Measurements from ENCODE around the gene CAMKK2. TPM values are rescaled to one million over a fixed set of nuclear protein-coding genes. Genes with fewer than 3 reads are reported as not detected.
"Not testable (repeated sequence)": the region's sequence is repeated elsewhere in the genome, so short reads cannot be mapped to it uniquely, and the experiment has no call there.

Gene CAMKK2
- total and polyA plus RNA-seq, 4 donors = 10.5 to 26.0 (median 20.5) TPM

DNA sequence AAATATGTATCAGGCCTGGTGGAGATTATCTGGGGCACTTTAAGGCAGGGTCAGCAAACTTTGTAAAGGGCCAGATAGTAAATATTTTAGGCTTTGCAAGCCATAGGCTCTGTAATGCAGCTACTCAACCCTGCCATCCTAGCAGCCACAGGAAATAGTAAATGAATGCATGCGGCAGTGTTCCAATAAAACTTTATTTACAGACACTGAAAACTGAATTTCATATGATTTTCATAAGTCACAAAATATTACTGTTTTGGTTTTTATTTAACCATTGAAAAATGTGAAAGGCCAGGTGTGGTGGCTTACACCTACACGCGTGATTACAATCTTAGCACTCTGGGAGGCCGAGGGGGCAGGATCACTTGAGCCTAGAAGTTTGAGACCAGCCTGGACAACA, 3.2 kb upstream of the CAMKK2 start:
- Histone ChIP-seq H3K36me3 (ENCODE audit: control insufficient read depth in 4 of 4, insufficient read depth in 3 of 4, low read depth in 1 of 4, low read length in 3 of 4) (no peaks in the 10 kb centered on the region), H3K9me3 (ENCODE audit: control insufficient read depth in 4 of 4, low read length in 3 of 4) (no peaks in the 10 kb centered on the region), H3K27ac (ENCODE audit: low read depth in 1 of 2, low read length in 2 of 2) (no peak overlapping the region), H3K4me3 (ENCODE audit: low read depth in 1 of 3, low read length in 3 of 3) (no peak overlapping the region), H3K9ac (ENCODE audit: low read depth in 1 of 2, low read length in 2 of 2) (no peak overlapping the region), H3K4me1 (ENCODE audit: control insufficient read depth in 4 of 4, insufficient read depth in 4 of 4, low read length in 3 of 4) (peaks cover 0 to 20% (median 16%) of the 10 kb centered on the region in 4 donors), H3K27me3 (ENCODE audit: control insufficient read depth in 4 of 4, insufficient read depth in 4 of 4, low read length in 3 of 4) (no peaks in the 10 kb centered on the region)
- 85% methylated on average over 4 of the region's 4 CpGs for WGBS
- DNase-seq (ENCODE audit: low spot score) = no peak
- no peak for TF ChIP-seq MAX (IDR thresholded peaks at IDR 0.05)
- TF ChIP-seq NR2F2 (IDR thresholded peaks at IDR 0.05) = no peak
- no peak for TF ChIP-seq EGR1 (IDR thresholded peaks at IDR 0.05; ENCODE audit: low read depth in 2 of 2)
- no peak for TF ChIP-seq CTCF (IDR thresholded peaks at IDR 0.05; ENCODE audit: low read depth, low read length, missing input control)
- no peak for TF ChIP-seq FOXA1 (IDR thresholded peaks at IDR 0.05)
- TF ChIP-seq, protein P1, sequence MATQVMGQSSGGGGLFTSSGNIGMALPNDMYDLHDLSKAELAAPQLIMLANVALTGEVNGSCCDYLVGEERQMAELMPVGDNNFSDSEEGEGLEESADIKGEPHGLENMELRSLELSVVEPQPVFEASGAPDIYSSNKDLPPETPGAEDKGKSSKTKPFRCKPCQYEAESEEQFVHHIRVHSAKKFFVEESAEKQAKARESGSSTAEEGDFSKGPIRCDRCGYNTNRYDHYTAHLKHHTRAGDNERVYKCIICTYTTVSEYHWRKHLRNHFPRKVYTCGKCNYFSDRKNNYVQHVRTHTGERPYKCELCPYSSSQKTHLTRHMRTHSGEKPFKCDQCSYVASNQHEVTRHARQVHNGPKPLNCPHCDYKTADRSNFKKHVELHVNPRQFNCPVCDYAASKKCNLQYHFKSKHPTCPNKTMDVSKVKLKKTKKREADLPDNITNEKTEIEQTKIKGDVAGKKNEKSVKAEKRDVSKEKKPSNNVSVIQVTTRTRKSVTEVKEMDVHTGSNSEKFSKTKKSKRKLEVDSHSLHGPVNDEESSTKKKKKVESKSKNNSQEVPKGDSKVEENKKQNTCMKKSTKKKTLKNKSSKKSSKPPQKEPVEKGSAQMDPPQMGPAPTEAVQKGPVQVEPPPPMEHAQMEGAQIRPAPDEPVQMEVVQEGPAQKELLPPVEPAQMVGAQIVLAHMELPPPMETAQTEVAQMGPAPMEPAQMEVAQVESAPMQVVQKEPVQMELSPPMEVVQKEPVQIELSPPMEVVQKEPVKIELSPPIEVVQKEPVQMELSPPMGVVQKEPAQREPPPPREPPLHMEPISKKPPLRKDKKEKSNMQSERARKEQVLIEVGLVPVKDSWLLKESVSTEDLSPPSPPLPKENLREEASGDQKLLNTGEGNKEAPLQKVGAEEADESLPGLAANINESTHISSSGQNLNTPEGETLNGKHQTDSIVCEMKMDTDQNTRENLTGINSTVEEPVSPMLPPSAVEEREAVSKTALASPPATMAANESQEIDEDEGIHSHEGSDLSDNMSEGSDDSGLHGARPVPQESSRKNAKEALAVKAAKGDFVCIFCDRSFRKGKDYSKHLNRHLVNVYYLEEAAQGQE (IDR thresholded peaks at IDR 0.05) = no peak
- TF ChIP-seq RAD21 (IDR thresholded peaks at IDR 0.05) = no peak
- no peak for TF ChIP-seq SP1 (IDR thresholded peaks at IDR 0.05)
- TF ChIP-seq YY1 (IDR thresholded peaks at IDR 0.05) = no peak
- no peak for TF ChIP-seq HNF4A (conservative IDR thresholded peaks at IDR 0.05)
- TF ChIP-seq FOXA2 (IDR thresholded peaks at IDR 0.05) = no peak
- TF ChIP-seq, protein P2, sequence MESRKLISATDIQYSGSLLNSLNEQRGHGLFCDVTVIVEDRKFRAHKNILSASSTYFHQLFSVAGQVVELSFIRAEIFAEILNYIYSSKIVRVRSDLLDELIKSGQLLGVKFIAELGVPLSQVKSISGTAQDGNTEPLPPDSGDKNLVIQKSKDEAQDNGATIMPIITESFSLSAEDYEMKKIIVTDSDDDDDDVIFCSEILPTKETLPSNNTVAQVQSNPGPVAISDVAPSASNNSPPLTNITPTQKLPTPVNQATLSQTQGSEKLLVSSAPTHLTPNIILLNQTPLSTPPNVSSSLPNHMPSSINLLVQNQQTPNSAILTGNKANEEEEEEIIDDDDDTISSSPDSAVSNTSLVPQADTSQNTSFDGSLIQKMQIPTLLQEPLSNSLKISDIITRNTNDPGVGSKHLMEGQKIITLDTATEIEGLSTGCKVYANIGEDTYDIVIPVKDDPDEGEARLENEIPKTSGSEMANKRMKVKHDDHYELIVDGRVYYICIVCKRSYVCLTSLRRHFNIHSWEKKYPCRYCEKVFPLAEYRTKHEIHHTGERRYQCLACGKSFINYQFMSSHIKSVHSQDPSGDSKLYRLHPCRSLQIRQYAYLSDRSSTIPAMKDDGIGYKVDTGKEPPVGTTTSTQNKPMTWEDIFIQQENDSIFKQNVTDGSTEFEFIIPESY (IDR thresholded peaks at IDR 0.05) = no peak
- no peak for TF ChIP-seq ATF3 (IDR thresholded peaks at IDR 0.05)

GRCh38 chr12:121298411-121298810, 1.9 kb upstream of the CAMKK2 start:
- H3K4me3 ChIP-seq (ENCODE audit: low read depth in 1 of 3, low read length in 3 of 3); DNase-seq (ENCODE audit: low spot score); H3K27me3 ChIP-seq (ENCODE audit: control insufficient read depth in 4 of 4, insufficient read depth in 4 of 4, low read length in 3 of 4); H3K9ac ChIP-seq (ENCODE audit: low read depth in 1 of 2, low read length in 2 of 2); H3K9me3 ChIP-seq (ENCODE audit: control insufficient read depth in 4 of 4, low read length in 3 of 4); H3K36me3 ChIP-seq (ENCODE audit: control insufficient read depth in 4 of 4, insufficient read depth in 3 of 4, low read depth in 1 of 4, low read length in 3 of 4); H3K27ac ChIP-seq (ENCODE audit: low read depth in 1 of 2, low read length in 2 of 2): not testable (repeated sequence)
- WGBS = 97% methylated on average over 13 of the region's 13 CpGs
- H3K4me1 ChIP-seq (ENCODE audit: control insufficient read depth in 4 of 4, insufficient read depth in 4 of 4, low read length in 3 of 4) = peaks cover 0 to 27% (median 20%) of the 10 kb centered on the region in 4 donors

Measured in liver (tissue), 9 donors.